Stimulated activated CD4-positive, alpha-beta T cell treated with anti-CD3 and anti-CD28 coated beads, TNF-alpha, amount 100 ng/mL, for 48 hours (primary cell): ENCODE data around the gene SH3GL1.
"Not testable (repeated sequence)": the region's sequence is repeated elsewhere in the genome, so short reads cannot be mapped to it uniquely, and the experiment has no call there.

ENCODE experiments used
- DNase-seq, 3 donors: peaks; one replicate each; pipeline ENCODE4 v3.0.0-alpha.2; 2020; ENCODE audit warnings: low read depth in 3 of 3

Gene SH3GL1

DNA sequence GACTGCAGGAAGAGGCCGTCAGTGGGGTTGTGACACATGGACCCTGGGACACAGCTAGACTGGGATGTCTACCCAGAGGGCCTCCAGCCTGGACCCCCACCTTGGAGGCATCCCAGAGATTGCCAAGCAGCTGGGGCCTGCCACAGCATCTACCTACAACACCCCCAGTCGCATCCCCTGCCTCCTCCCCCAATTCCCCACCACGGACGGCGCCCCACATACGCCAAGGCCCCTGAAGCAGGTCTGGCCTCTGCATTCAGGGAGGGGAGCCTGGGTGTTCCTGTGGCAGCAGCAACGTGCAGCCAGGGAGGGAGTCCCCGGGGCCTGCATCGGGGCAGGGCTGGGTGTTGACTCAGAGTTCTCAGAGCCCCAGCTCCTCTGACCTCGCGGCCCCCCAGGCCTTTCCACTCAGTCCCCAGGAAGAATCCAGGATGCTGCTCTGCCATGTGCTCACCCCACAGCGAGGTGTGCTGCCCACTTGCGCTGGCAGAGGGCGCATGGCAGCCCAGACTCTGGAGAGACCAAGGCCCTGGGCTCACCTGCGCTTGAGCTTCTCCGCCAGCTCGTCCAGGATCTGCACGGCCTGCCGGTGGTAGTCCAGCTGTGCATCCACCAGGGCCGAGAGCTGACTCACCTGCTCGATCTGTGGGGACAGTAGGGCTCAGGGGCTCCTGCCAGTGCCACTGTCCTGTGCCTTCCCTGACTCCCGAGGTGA lies 37.4 kb downstream of the SH3GL1 start:
- no peak for DNase-seq

GRCh38 chr19:4362101-4362828 lies 38.1 kb downstream of the SH3GL1 start:
- no peak for DNase-seq

DNA sequence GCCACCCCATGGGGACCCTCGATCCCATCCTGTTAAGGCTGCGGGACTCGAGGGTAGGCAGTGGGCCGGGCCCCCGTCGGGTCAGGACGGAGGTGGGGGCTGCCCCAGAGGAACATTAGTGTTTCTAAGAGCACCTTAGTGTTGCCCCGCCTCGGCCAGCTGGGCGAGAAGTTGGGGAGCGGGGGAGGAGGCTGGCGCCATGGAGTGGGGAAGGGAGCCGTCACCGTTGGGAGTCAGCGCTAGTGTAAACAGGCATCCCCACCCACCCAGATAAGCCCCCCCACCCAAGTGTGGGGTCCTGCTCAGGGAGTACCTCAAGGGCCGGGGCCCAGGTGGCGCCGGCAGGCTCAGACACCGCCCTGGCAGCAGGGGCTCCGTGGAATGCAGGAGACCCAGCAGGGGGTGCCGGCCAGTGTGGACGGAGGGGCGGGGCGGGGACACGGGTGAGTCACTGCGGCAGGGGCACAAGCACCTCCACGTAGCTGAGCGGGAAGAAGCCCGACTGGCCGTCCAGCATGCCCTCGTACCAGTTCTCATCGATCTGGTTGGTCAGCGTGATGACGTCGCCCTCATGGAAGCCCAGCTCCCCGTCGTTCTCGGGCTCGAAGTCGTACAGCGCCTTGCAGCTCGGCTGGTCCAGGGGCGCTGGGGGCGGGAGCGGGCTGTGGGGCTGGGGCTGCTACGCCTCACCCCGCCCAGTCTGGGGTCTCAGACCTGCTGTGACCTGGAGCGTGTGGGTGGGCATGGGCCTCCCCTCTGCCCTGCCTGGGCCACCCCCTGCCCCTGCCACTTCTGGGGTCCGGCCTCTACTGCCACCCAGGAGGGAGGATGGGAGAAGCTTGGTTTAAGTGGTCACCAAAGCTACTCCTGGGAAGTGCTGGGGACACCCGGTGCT lies 38.9 kb downstream of the SH3GL1 start:
- no peak for DNase-seq

DNA sequence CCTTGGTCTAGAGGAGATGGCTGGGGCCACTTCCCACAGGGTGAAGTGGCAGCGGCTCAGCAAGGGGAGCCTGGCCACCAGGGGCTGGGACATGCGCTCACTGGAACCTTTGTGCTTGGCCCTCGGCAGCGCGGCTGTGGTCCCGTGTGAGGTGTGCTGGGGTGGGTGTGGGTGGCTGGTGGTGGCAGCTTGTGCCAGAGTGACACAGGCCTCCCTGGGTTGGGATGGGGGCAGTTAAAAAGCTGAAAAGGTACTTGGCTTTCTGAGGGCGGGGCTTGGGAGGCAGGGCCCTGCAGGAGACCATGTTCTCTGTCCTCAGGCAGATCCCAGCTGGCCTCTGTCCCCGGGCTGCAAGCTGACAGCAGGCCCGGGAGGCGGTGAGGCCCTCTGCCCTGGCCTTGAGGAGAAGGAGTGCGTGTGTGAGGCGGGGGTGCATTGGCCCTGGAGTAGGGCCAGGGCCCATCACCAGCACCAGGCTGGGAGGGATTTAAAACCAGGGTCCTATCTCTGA lies 39.7 kb downstream of the SH3GL1 start:
- no peak for DNase-seq

DNA sequence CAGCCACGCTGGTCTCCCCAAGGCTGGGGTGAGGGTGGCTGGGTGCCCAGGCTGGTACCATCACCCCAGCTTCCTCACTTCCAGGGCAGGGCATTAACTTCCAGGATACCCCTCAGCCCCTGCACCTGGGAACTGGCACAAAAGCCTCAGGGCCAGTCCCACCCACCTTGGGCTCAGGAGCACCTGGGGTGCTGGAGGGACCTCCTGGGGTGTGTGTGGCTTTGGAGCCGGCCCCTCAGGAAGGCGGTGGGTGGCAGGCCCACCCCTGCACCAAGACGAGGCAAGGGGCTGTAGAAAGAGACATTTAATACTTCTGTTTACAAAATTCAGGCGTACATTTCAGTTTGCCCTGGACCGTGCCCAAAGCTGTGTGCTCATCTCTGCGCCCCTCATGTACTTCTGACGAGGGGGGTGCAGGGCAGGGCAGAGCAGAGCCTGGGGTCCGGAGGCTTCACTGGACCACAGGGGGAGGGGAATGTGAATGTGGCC lies 40.2 kb downstream of the SH3GL1 start:
- DNase-seq = no peak

DNA sequence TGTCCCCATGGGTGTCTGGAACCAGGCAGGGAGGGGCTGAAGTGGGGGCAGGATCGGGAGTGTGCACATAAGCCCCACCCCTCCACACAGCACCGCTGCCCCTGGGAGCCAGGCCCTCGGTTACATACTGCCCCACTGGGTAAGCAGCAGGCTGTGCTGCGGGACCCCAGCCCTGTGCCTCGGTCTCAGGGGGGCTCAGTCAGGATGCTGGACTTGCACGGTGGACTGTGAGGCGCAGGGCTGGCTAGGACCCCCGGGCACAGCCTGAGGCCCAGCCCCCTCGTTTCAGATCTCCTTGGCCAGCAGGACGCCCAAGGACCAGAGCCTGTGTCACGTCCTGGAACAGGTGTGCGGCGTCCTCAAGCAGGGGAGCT lies 40.7 kb downstream of the SH3GL1 start:
- DNase-seq = no peak

GRCh38 chr19:4358709-4359626 lies 41.4 kb downstream of the SH3GL1 start:
- DNase-seq = no peak

- no peak for DNase-seq
Observed at GRCh38 chr19:4357921-4358326, 42.4 kb downstream of the SH3GL1 start.

DNA sequence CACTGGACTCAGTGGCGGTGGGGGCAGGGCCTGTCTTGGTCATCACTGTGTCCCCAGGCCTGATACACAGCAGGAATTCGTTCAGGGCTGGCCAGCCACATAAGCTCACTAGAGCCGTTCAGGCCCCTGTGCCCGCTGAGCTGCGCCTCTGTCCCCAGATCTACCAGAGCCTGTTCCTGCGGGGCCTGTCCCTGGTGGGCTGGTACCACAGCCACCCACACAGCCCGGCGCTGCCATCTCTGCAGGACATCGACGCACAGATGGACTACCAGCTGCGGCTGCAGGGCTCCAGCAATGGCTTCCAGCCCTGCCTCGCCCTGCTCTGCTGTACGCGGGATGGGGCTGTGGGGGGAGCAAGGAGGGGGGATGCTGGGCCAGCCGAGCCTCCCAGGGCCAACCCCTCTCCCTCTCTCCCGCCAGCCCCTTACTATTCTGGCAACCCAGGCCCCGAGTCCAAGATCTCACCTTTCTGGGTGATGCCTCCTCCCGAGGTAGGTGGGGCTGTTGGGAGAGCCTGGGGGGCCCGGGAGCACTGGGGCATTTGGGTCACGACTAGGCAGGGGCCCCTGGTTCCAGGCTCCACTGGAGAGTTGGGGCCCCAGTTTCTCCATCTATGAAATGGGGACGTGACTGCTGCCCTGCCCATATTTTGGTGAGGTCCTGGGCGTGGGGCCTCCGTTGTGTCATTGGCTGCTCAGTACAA lies 43.1 kb downstream of the SH3GL1 start:
- DNase-seq = no peak

- no peak for DNase-seq
Observed at GRCh38 chr19:4354897-4355296, 45.5 kb downstream of the SH3GL1 start.

DNA sequence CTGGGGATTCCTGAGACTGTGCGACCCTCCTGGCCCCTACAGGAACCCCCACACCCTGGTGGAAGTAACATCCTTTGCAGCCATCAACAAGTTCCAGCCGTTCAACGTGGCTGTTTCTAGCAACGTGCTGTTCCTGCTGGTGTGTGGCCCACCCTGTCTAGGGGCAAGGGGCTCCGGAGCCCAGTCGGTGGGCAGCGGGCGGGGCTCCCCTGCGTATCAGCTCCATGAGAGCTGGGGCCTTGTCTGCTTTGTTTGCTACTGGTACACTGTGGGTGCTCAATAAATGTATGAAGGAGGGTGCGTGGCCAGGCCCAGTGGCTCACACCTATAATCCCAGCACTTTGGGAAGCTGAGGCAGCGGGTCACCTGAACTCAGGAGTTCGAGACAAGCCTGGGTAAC lies 46.1 kb downstream of the SH3GL1 start:
- no peak for DNase-seq

DNA sequence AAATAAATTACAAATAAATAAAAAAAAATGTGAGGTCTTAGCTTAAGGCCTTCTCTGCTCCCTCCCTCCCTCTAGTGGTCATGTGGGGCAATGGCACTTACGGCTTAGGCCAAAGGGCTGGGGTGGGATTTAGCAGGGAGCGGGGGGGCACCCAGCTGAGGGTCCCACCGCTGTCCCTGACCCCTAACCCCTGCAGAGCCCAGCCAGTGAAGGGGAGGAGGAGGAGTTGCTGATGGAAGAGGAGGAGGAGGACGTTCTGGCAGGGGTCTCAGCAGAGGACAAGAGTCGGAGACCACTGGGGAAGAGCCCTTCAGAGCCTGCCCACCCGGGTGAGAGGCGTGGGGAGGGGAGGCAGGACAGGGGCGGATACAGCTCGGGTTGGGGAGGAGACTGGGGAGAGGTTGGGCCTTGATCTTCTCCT lies 47.6 kb downstream of the SH3GL1 start:
- peak in 1 of 3 donors; percentile 48 for DNase-seq

GRCh38 chr19:4350726-4351125 lies 49.6 kb downstream of the SH3GL1 start:
- no peak for DNase-seq

DNA sequence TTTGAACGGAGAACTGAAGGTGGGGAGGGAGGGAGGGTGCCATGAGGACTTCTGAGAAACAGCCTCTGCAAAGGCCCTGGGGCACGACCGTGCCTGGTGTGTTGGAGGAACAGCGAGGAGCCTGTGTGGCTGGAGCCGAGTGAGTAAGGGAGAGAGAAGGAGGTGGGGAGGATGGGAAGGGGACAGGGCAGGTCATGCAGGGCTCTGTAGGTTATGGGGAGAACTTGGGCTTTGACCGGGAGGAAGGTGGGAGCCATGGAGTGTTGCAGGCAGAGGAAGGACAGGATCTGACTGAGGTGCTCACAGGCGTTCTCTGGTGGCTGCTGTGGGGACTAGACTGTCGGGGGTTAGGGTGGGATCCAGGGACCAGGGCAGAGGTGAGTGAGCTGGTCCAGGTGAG lies 50.2 kb downstream of the SH3GL1 start:
- no peak for DNase-seq

GRCh38 chr19:4349225-4349624 lies 51.1 kb downstream of the SH3GL1 start:
- DNase-seq = not testable (repeated sequence)

GRCh38 chr19:4347521-4347920 lies 52.8 kb downstream of the SH3GL1 start:
- no peak for DNase-seq

DNA sequence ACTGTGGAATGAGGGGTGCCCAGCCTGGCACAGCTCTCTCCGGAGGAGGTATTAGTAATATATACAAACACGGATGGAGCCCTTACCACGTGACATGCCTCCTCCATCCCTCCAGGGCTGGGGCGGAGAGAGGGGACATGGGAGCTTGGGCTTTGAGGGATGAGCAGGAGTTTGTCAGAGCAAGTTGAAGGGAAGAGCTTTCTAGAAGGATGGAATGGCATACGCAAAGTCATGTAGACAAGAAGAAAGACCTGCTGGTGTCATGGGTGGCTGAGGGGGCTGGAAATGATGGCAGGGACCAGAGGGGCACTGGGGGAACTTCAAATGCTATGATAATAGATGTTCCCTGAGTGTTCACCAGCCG lies 54.3 kb downstream of the SH3GL1 start:
- no peak for DNase-seq

DNA sequence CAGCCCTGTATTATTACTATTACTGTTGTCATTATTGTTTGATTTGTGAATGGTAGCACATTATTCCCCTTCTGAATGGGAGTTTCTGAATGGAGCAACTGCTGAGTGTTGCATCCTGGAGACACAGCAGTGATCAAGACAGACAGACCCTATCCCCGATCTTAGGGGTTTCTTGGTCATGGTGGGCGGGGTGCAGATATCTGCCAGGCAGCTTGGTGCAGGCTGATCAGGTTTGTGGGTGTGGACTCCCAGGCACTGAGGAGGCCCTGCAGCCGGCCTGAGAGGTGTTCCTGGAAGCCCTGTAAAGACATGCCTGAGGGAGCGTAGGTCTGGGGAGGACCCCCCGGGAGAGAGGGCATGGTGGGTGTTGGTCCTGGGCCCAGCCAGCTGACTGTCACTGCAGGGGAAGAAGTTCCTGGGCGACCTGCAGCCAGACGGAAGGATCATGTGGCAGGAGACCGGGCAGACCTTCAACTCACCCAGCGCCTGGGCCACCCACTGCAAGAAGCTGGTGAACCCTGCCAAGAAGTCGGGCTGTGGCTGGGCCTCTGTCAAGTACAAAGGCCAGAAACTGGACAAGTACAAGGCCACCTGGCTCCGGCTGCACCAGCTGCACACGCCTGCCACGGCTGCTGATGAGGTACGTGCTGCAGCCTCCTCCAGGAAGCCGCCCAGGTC lies 54.9 kb downstream of the SH3GL1 start:
- DNase-seq = no peak

GRCh38 chr19:4343370-4344307 lies 56.7 kb downstream of the SH3GL1 start, which contains the start of gene MPND:
Gene MPND (plus strand): TSS chr19:4343562. CDS start chr19:4343594, 32 bp downstream.
- peak; percentile 82 to 94 (median 90) for DNase-seq
